A549 (cell line): Measurements from ENCODE around the gene COPS6. TPM values are rescaled to one million over a fixed set of nuclear protein-coding genes. Genes with fewer than 3 reads are reported as not detected.

Experiments used
- ATAC-seq, 2 experiments: fragments of 200-7000 bp in 1 of 2; fragments of >200 bp in 1 of 2; cut with Nextera tagmentation in 1 of 2; cut with Tn5 transposase in 1 of 2; 3 replicates each; pipeline versions ENCODE4 v1.8.0 to v1.9.1; 2018 to 2020; ENCODE audit warnings: mild to moderate bottlenecking in 1 of 2, moderate library complexity in 1 of 2
- CTCF ChIA-PET: fragments of 300-600 bp; sonication (Branson Sonifier 250); formaldehyde crosslinking; extraction: SDS; loops from one replicate; lab custom pipeline; 2021; ENCODE audit warnings: antibody characterized with exemption, inconsistent platforms; lab: Yijun Ruan, JAX
- POLR2A ChIA-PET: fragments of 350-600 bp; formaldehyde crosslinking; extraction: SDS; loops from one replicate; lab custom pipeline; 2021; ENCODE audit warnings: antibody characterized with exemption, inconsistent platforms; lab: Yijun Ruan, JAX
- DNase-seq, 2 experiments: peaks; one replicate each; pipeline versions ENCODE4 v3.0.0 to v3.0.0-alpha.2; 2011 to 2016; ENCODE audit warnings: low read depth in 1 of 2, low spot score in 1 of 2
- FAIRE-seq: peaks from 2 replicates; lab custom pipeline; 2011; peaks lifted over from hg19 to GRCh38; lab: Jason Lieb, UNC
- H3K27ac ChIP-seq, 2 experiments: fragments of >200 bp; sonication (Bioruptor Twin); formaldehyde crosslinking; 3 replicates each; pipeline ENCODE4 v1.5.1; 2016 to 2017
- H3K4me1 ChIP-seq: fragments of >200 bp; sonication (Bioruptor Twin); formaldehyde crosslinking; 3 replicates; pipeline ENCODE4 v1.6.1; 2016
- H3K4me2 ChIP-seq: fragments of >200 bp; sonication (Bioruptor Twin); formaldehyde crosslinking; 3 replicates; pipeline ENCODE4 v1.6.1; 2016
- H3K4me3 ChIP-seq: fragments of >200 bp; sonication (Bioruptor Twin); formaldehyde crosslinking; 3 replicates; pipeline ENCODE4 v1.5.1; 2016
- H3K9me3 ChIP-seq: fragments of >200 bp; sonication (Bioruptor Twin); formaldehyde crosslinking; 3 replicates; pipeline ENCODE4 v1.6.1; 2016
- ATOH8 ChIP-seq: fragments of 250-450 bp; sonication (Bioruptor Pico); IDR thresholded peaks from 2 replicates; pipeline ENCODE4 v1.5.0; 2020; ENCODE audit warnings: low read depth, mild to moderate bottlenecking, moderate library complexity
- BCL3 ChIP-seq: fragments of >200 bp; sonication (Bioruptor Twin); formaldehyde crosslinking; IDR thresholded peaks from 3 replicates; pipeline ENCODE4 v1.6.1; 2016
- BHLHE40 ChIP-seq: IDR thresholded peaks from 2 replicates; pipeline ENCODE4 v1.6.1; 2012; ENCODE audit warnings: low read depth, low read length, inconsistent platforms
- CEBPB ChIP-seq, 2 experiments: fragments of >200 bp in 1 of 2; sonication (Bioruptor Twin) in 1 of 2; formaldehyde crosslinking in 1 of 2; IDR thresholded peaks; 2 replicates each; pipeline ENCODE4 v1.6.1; 2012 to 2016
- CHD2 ChIP-seq: fragments of 150-350 bp; IDR thresholded peaks from 2 replicates; pipeline ENCODE4 v1.6.1; 2014; ENCODE audit warnings: low read length; ENCODE audit not compliant: partially characterized antibody
- FOSL2 ChIP-seq, 2 experiments: fragments of 450-650 bp in 1 of 2; fragments of >200 bp in 1 of 2; sonication (Bioruptor Twin) in 1 of 2; formaldehyde crosslinking; IDR thresholded peaks; 2 replicates each; pipeline versions ENCODE4 v1.5.0 to v1.6.1; 2016 to 2020; ENCODE audit warnings: mild to moderate bottlenecking in 1 of 2, moderate library complexity in 1 of 2
- FOXS1 ChIP-seq: fragments of 250-450 bp; sonication (Bioruptor Pico); IDR thresholded peaks from 2 replicates; pipeline ENCODE4 v1.5.0; 2020; ENCODE audit warnings: mild to moderate bottlenecking, moderate library complexity
- GATA3 ChIP-seq: IDR thresholded peaks from 2 replicates; pipeline ENCODE4 v1.6.1; 2012; ENCODE audit warnings: borderline replicate concordance
- HES2 ChIP-seq: fragments of >200 bp; sonication (Bioruptor Twin); formaldehyde crosslinking; IDR thresholded peaks from 2 replicates; pipeline ENCODE4 v1.6.1; 2016
- HEYL ChIP-seq: fragments of 250-450 bp; sonication (Bioruptor Pico); IDR thresholded peaks from 2 replicates; pipeline ENCODE4 v1.8.0; 2021; ENCODE audit warnings: mild to moderate bottlenecking, moderate library complexity
- JUN ChIP-seq, 2 experiments: fragments of >200 bp; sonication (Bioruptor Twin); formaldehyde crosslinking; IDR thresholded peaks; 2 replicates in 1 of 2; 3 replicates in 1 of 2; pipeline ENCODE4 v1.6.1; 2016 to 2017
- JUNB ChIP-seq: fragments of >200 bp; sonication (Bioruptor Twin); formaldehyde crosslinking; IDR thresholded peaks from 2 replicates; pipeline ENCODE4 v1.6.1; 2016
- KDM1A ChIP-seq: fragments of 200-600 bp; sonication (generic); IDR thresholded peaks from 2 replicates; pipeline ENCODE4 v1.6.1; 2016; ENCODE audit warnings: low read depth, mild to moderate bottlenecking
- KDM5A ChIP-seq: fragments of 200-600 bp; sonication (generic); IDR thresholded peaks from 2 replicates; pipeline ENCODE4 v1.6.1; 2016; ENCODE audit warnings: antibody characterized with exemption, mild to moderate bottlenecking
- MAX ChIP-seq: IDR thresholded peaks from 2 replicates; pipeline ENCODE4 v1.6.1; 2012
- MAZ ChIP-seq: fragments of 150-350 bp; IDR thresholded peaks from 2 replicates; pipeline ENCODE4 v1.6.1; 2014; ENCODE audit warnings: antibody characterized with exemption, low read depth, low read length, borderline replicate concordance
- NFE2L2 ChIP-seq: fragments of 150-350 bp; conservative IDR thresholded peaks from 2 replicates; pipeline ENCODE4 v1.6.1; 2014; ENCODE audit warnings: low read length
- PBX3 ChIP-seq: IDR thresholded peaks from 2 replicates; pipeline ENCODE4 v1.6.1; 2012
- POLR2A ChIP-seq: IDR thresholded peaks from 2 replicates; pipeline ENCODE4 v1.6.1; 2012; ENCODE audit warnings: mild to moderate bottlenecking, low read length
- RAD21 ChIP-seq, 2 experiments: fragments of >200 bp in 1 of 2; sonication (Bioruptor Twin) in 1 of 2; formaldehyde crosslinking in 1 of 2; IDR thresholded peaks in 1 of 2; conservative IDR thresholded peaks in 1 of 2; 2 replicates in 1 of 2; 3 replicates in 1 of 2; pipeline ENCODE4 v1.6.1; 2012 to 2018; ENCODE audit warnings: inconsistent platforms in 1 of 2
- RCOR1 ChIP-seq: fragments of 150-350 bp; IDR thresholded peaks from 2 replicates; pipeline ENCODE4 v1.6.1; 2014; ENCODE audit warnings: antibody characterized with exemption, low read length, low read depth
- REST ChIP-seq: fragments of 200-600 bp; sonication (generic); IDR thresholded peaks from 2 replicates; pipeline ENCODE4 v1.6.1; 2016; ENCODE audit warnings: antibody characterized with exemption, mild to moderate bottlenecking, moderate library complexity
- RFX5 ChIP-seq: fragments of 450-650 bp; IDR thresholded peaks from 2 replicates; pipeline ENCODE4 v1.7.1; 2014; ENCODE audit warnings: antibody characterized with exemption, mild to moderate bottlenecking, moderate library complexity
- RNF2 ChIP-seq: fragments of 200-600 bp; sonication (generic); IDR thresholded peaks from 2 replicates; pipeline ENCODE4 v1.6.1; 2016; ENCODE audit warnings: low read depth, mild to moderate bottlenecking, antibody characterized with exemption, moderate library complexity, borderline replicate concordance
- TP53 ChIP-seq: fragments of 250-450 bp; sonication (Bioruptor Pico); IDR thresholded peaks from 2 replicates; pipeline ENCODE4 v1.5.0; 2021; ENCODE audit warnings: mild to moderate bottlenecking, moderate library complexity
- ZC3H11A ChIP-seq: fragments of 450-650 bp; IDR thresholded peaks from 2 replicates; pipeline ENCODE4 v1.6.1; 2014; ENCODE audit warnings: antibody characterized with exemption, mild to moderate bottlenecking
- ZNF302 ChIP-seq: fragments of 250-450 bp; sonication (Bioruptor Pico); IDR thresholded peaks from 2 replicates; pipeline ENCODE4 v1.9.0; 2021; ENCODE audit warnings: inconsistent platforms, mild to moderate bottlenecking, moderate library complexity
- ZSCAN20 ChIP-seq: fragments of 250-450 bp; sonication (Bioruptor Pico); IDR thresholded peaks from 2 replicates; pipeline ENCODE4 v1.8.0; 2022; ENCODE audit warnings: mild to moderate bottlenecking, moderate library complexity
- WGBS: methylation state at CpG from one replicate; pipeline ENCODE4 v1.1.6; 2017; ENCODE audit errors: missing lambda C conversion rate; 5-methylcytosine and 5-hydroxymethylcytosine counted together
- polyA plus RNA-seq, 4 experiments: library from polyadenylated mRNA; depleted of rRNA in 3 of 4; stranded (reverse); fragments of >200 nt; fragmentation: RNase III in 1 of 4; extraction: RNeasy Plus Mini Kit Qiagen cat#74134 plus additional on column Dnase treatment in 1 of 4; gene quantifications; 2 replicates in 3 of 4; 3 replicates in 1 of 4; pipeline ENCODE4 v1.2.3, GENCODE V29; 2011 to 2017

Gene COPS6
- polyA plus RNA-seq, 2 of the 4 experiments (the other 2 are of a cell fraction), result 192 to 219 TPM

- Histone ChIP-seq H3K4me1 (no peaks in the 10 kb centered on the region), H3K27ac (no peak overlapping the region), H3K4me3 (no peak overlapping the region)
- ChIA-PET POLR2A (interaction anchor here (1.9 kb wide), 1 partner anchor 30 kb away, joined by 5 read pairs; the partner anchor contains the start of genes AP4M1 and MCM7), CTCF (interaction anchor here (0.6 to 1.5 kb wide), 5 partner anchors 18 to 488 kb away, joined by 3 to 9 read pairs (median 3); no protein-coding TSS in a partner anchor)
- DNase-seq (peak in 1 of 2 experiments; percentile 51), FAIRE-seq (no peak)
- WGBS, result 92% methylated on average over 11 of the region's 11 CpGs
- TF ChIP-seq POLR2A, result no peak
- TF ChIP-seq HES2, result 0 out of 2 replicates have a peak, but pooled peaks have one; percentile 2
- TF ChIP-seq CHD2, result no peak
- TF ChIP-seq RNF2, result no peak
- no peak for TF ChIP-seq PBX3
- TF ChIP-seq JUN (IDR thresholded peaks at IDR 0.05), result peak in 1 of 2 experiments; percentile 20; a peak in 1 of 5 replicates
- TF ChIP-seq BCL3, result no peak
- no peak for TF ChIP-seq HEYL (CRISPR knock-in tag)
- TF ChIP-seq RCOR1, result no peak
- TF ChIP-seq ZC3H11A, result no peak
- no peak for TF ChIP-seq BHLHE40
- no peak for TF ChIP-seq CEBPB (IDR thresholded peaks at IDR 0.05)
- TF ChIP-seq ATOH8, result no peak
- TF ChIP-seq REST, result no peak
- no peak for TF ChIP-seq RAD21 (conservative IDR thresholded peaks at IDR 0.05 in 1 of 2, IDR thresholded peaks at IDR 0.05 in 1 of 2)
- TF ChIP-seq TP53 (CRISPR knock-in tag), result no peak
- no peak for TF ChIP-seq RFX5
- TF ChIP-seq JUNB, result no peak
- peak; percentile 87 for TF ChIP-seq KDM1A
- TF ChIP-seq, all 56 proteins: peak for 3
- Histone ChIP-seq H3K4me2 (no peak overlapping the region), H3K9me3 (peaks cover 96% of the 10 kb centered on the region)
- ATAC-seq, result no peak
These were observed 17.6 kb upstream of the COPS6 start for GRCh38 chr7:100071018-100071723.

GRCh38 chr7:100072462-100072861, 16.3 kb upstream of the COPS6 start:
- FAIRE-seq (no peak), ATAC-seq (no peak), DNase-seq (no peak)
- H3K4me2 ChIP-seq, result no peak overlapping the region
- TF ChIP-seq MAZ (no peak), NFE2L2 (no peak), ZC3H11A (no peak), ZSCAN20 (no peak), FOSL2 (IDR thresholded peaks at IDR 0.05) (no peak), FOSL2 (CRISPR knock-in tag; IDR thresholded peaks at IDR 0.05) (no peak), MAX (no peak), KDM5A (no peak), GATA3 (no peak), BCL3 (no peak), RNF2 (no peak), FOXS1 (no peak), ZNF302 (no peak), BHLHE40 (no peak)
- ChIA-PET CTCF (interaction anchor here (0.9 to 1.1 kb wide), 4 partner anchors 8 to 95 kb away, joined by 3 to 4 read pairs (median 3); no protein-coding TSS in a partner anchor), POLR2A (interaction anchor here (1.9 kb wide), 1 partner anchor 28 kb away, joined by 5 read pairs; the partner anchor contains the start of genes AP4M1 and MCM7)
- peaks cover 100% of the 10 kb centered on the region for H3K9me3 ChIP-seq
- no peaks in the 10 kb centered on the region for H3K4me1 ChIP-seq
- no peak overlapping the region for H3K27ac ChIP-seq
- 94% methylated on average over 10 of the region's 10 CpGs for WGBS
- H3K4me3 ChIP-seq, result no peak overlapping the region
